Measurements from ENCODE around the gene UGT1A4. TPM values are rescaled to one million over a fixed set of nuclear protein-coding genes. Genes with fewer than 3 reads are reported as not detected.

The UGT1A4 gene
- total RNA-seq, 1 experiment from 2014 or later: 0.12 TPM

DNA sequence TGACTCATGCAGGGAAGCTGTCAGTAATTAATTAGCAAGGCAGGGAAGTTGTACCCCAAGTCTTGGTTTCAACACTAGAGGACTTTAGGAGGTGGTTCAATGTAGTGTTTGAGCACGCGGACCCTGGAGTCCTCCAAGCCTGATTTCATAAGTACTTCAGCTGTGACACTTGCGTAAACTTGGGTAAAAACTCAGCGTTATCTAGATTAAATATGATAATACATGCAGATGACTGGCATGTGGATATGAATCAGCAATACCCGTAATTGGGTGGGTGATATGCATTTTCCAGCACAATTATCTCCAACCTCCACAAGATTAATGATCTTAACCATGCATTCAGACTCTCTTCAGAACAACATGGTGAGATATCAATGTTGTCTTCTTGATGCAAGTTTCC is 31.6 kb upstream of the UGT1A4 start:
- Histone ChIP-seq H3K4me1 (ENCODE audit: control insufficient read depth in 1 of 2, insufficient read depth in 2 of 2, low read length in 2 of 2) (no peaks in the 10 kb centered on the region), H4K20me1 (ENCODE audit: insufficient read depth) (no peaks in the 10 kb centered on the region), H2AFZ (ENCODE audit: low read depth, low read length, poor library complexity, severe bottlenecking) (no peak overlapping the region), H3K27me3 (ENCODE audit: insufficient read depth, low read length) (no peaks in the 10 kb centered on the region), H3K4me2 (ENCODE audit: low read length) (no peak overlapping the region), H3K27ac (ENCODE audit: low read depth, low read length) (no peak overlapping the region), H3K36me3 (ENCODE audit: control insufficient read depth in 1 of 2, insufficient read depth in 2 of 2, low read length in 2 of 2) (no peaks in the 10 kb centered on the region), H3K4me3 (replicated peaks in 1 of 2; ENCODE audit: low read depth in 1 of 2, low read length in 2 of 2) (no peak overlapping the region), H3K79me2 (ENCODE audit: insufficient read depth, low read length) (no peaks in the 10 kb centered on the region), H3K9ac (ENCODE audit: low read length) (no peak overlapping the region), H3K9me2 (ENCODE audit: insufficient read depth) (no peaks in the 10 kb centered on the region), H3K9me3 (ENCODE audit: control insufficient read depth in 1 of 2, insufficient read depth in 1 of 2, low read depth in 1 of 2, low read length in 2 of 2) (no peaks in the 10 kb centered on the region)
- ChIA-PET CTCF (no interaction called here), RAD21 (ENCODE audit: low non-redundant PET in 1 of 2, low total read pairs in 2 of 2, uncharacterized antibody in 2 of 2, unreplicated experiment in 2 of 2) (no interaction called here), POLR2A (no interaction called here)
- DNase-seq (ENCODE audit: low read depth, low spot score): no peak
- no peak for ATAC-seq
- intact Hi-C loops (cut with micrococcal nuclease): no loop called here
- no peak for TF ChIP-seq ZNF274 (IDR thresholded peaks at IDR 0.05; ENCODE audit: low read depth, low read length)
- TF ChIP-seq EGR1 (IDR thresholded peaks at IDR 0.05; ENCODE audit: low read depth): no peak
- TF ChIP-seq, protein P1, sequence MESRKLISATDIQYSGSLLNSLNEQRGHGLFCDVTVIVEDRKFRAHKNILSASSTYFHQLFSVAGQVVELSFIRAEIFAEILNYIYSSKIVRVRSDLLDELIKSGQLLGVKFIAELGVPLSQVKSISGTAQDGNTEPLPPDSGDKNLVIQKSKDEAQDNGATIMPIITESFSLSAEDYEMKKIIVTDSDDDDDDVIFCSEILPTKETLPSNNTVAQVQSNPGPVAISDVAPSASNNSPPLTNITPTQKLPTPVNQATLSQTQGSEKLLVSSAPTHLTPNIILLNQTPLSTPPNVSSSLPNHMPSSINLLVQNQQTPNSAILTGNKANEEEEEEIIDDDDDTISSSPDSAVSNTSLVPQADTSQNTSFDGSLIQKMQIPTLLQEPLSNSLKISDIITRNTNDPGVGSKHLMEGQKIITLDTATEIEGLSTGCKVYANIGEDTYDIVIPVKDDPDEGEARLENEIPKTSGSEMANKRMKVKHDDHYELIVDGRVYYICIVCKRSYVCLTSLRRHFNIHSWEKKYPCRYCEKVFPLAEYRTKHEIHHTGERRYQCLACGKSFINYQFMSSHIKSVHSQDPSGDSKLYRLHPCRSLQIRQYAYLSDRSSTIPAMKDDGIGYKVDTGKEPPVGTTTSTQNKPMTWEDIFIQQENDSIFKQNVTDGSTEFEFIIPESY (IDR thresholded peaks at IDR 0.05; ENCODE audit: extremely low read depth, insufficient replicate concordance, low read length): no peak
- TF ChIP-seq TCF7L2 (IDR thresholded peaks at IDR 0.05; ENCODE audit: borderline replicate concordance, extremely low read depth, insufficient read depth, insufficient read length): no peak
- TF ChIP-seq POLR2A (IDR thresholded peaks at IDR 0.05; ENCODE audit: borderline replicate concordance, extremely low read depth, insufficient read depth, insufficient read length): no peak
- TF ChIP-seq YY1 (IDR thresholded peaks at IDR 0.05; ENCODE audit: extremely low read depth, insufficient replicate concordance, low read depth, low read length): no peak
- no peak for TF ChIP-seq SP1 (IDR thresholded peaks at IDR 0.05; ENCODE audit: low read depth)
- no peak for TF ChIP-seq EZH2 (IDR thresholded peaks at IDR 0.05)
- no peak for TF ChIP-seq FOSL1 (IDR thresholded peaks at IDR 0.05; ENCODE audit: low read depth)
- TF ChIP-seq, protein P2, sequence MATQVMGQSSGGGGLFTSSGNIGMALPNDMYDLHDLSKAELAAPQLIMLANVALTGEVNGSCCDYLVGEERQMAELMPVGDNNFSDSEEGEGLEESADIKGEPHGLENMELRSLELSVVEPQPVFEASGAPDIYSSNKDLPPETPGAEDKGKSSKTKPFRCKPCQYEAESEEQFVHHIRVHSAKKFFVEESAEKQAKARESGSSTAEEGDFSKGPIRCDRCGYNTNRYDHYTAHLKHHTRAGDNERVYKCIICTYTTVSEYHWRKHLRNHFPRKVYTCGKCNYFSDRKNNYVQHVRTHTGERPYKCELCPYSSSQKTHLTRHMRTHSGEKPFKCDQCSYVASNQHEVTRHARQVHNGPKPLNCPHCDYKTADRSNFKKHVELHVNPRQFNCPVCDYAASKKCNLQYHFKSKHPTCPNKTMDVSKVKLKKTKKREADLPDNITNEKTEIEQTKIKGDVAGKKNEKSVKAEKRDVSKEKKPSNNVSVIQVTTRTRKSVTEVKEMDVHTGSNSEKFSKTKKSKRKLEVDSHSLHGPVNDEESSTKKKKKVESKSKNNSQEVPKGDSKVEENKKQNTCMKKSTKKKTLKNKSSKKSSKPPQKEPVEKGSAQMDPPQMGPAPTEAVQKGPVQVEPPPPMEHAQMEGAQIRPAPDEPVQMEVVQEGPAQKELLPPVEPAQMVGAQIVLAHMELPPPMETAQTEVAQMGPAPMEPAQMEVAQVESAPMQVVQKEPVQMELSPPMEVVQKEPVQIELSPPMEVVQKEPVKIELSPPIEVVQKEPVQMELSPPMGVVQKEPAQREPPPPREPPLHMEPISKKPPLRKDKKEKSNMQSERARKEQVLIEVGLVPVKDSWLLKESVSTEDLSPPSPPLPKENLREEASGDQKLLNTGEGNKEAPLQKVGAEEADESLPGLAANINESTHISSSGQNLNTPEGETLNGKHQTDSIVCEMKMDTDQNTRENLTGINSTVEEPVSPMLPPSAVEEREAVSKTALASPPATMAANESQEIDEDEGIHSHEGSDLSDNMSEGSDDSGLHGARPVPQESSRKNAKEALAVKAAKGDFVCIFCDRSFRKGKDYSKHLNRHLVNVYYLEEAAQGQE (IDR thresholded peaks at IDR 0.05; ENCODE audit: low read depth): no peak
- TF ChIP-seq CBX3 (IDR thresholded peaks at IDR 0.05; ENCODE audit: low read depth): no peak
- TF ChIP-seq JUND (IDR thresholded peaks at IDR 0.05): no peak
- TF ChIP-seq, protein P3, sequence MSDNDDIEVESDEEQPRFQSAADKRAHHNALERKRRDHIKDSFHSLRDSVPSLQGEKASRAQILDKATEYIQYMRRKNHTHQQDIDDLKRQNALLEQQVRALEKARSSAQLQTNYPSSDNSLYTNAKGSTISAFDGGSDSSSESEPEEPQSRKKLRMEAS (IDR thresholded peaks at IDR 0.05): no peak
- TF ChIP-seq, protein P4, sequence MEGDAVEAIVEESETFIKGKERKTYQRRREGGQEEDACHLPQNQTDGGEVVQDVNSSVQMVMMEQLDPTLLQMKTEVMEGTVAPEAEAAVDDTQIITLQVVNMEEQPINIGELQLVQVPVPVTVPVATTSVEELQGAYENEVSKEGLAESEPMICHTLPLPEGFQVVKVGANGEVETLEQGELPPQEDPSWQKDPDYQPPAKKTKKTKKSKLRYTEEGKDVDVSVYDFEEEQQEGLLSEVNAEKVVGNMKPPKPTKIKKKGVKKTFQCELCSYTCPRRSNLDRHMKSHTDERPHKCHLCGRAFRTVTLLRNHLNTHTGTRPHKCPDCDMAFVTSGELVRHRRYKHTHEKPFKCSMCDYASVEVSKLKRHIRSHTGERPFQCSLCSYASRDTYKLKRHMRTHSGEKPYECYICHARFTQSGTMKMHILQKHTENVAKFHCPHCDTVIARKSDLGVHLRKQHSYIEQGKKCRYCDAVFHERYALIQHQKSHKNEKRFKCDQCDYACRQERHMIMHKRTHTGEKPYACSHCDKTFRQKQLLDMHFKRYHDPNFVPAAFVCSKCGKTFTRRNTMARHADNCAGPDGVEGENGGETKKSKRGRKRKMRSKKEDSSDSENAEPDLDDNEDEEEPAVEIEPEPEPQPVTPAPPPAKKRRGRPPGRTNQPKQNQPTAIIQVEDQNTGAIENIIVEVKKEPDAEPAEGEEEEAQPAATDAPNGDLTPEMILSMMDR (IDR thresholded peaks at IDR 0.05 in 2 of 3, conservative IDR thresholded peaks at IDR 0.05 in 1 of 3; ENCODE audit: borderline replicate concordance in 1 of 3, insufficient read depth in 1 of 3, low read depth in 2 of 3, low read length in 2 of 3): no peak
- no peak for TF ChIP-seq EZH2phosphoT487 (IDR thresholded peaks at IDR 0.05; ENCODE audit: borderline replicate concordance)
- no peak for TF ChIP-seq RAD21 (IDR thresholded peaks at IDR 0.05; ENCODE audit: low read depth)
- TF ChIP-seq SIN3A (IDR thresholded peaks at IDR 0.05; ENCODE audit: low read depth): no peak
- no peak for TF ChIP-seq ELF1 (IDR thresholded peaks at IDR 0.05; ENCODE audit: borderline replicate concordance, low read depth)
- no peak for TF ChIP-seq CEBPB (IDR thresholded peaks at IDR 0.05; ENCODE audit: low read depth)
- no TSS peak for BruUV-seq (replicated peaks)

Data from HCT116 (cell line).